H1 (cell line): ENCODE results near the gene QPCT. TPM values are rescaled to one million over a fixed set of nuclear protein-coding genes. Genes with fewer than 3 reads are reported as not detected.

ENCODE experiments used
- BACH1 ChIP-seq: IDR thresholded peaks from 2 replicates; pipeline ENCODE4 v1.6.1; 2012; ENCODE audit warnings: low read length, improper control_type of control experiment
- BCL11A ChIP-seq, 2 experiments: IDR thresholded peaks; one replicate each; pipeline ENCODE4 v1.6.1; 2011; ENCODE audit warnings: low read depth in 2 of 2, low read length in 2 of 2, mild to moderate bottlenecking in 2 of 2
- BRCA1 ChIP-seq: IDR thresholded peaks from 2 replicates; pipeline ENCODE4 v1.6.1; 2012; ENCODE audit warnings: low read depth, low read length, improper control_type of control experiment
- CHD2 ChIP-seq: IDR thresholded peaks from 2 replicates; pipeline ENCODE4 v1.6.1; 2012; ENCODE audit warnings: low read length, improper control_type of control experiment
- CTBP2 ChIP-seq: IDR thresholded peaks from 2 replicates; pipeline ENCODE4 v1.7.0; 2011; ENCODE audit warnings: borderline replicate concordance, mild to moderate bottlenecking, moderate library complexity, mixed read lengths, low read length; ENCODE audit not compliant: insufficient read depth, insufficient read length
- GTF2F1 ChIP-seq: IDR thresholded peaks from 2 replicates; pipeline ENCODE4 v1.6.1; 2012; ENCODE audit warnings: low read depth, low read length, improper control_type of control experiment, borderline replicate concordance
- HDAC2 ChIP-seq, 2 experiments: fragments of 300-600 bp in 1 of 2; sonication (generic) in 1 of 2; IDR thresholded peaks; 2 replicates each; pipeline ENCODE4 v1.6.1; 2011 to 2012; ENCODE audit warnings: low read depth in 2 of 2, low read length in 2 of 2, mild to moderate bottlenecking in 2 of 2, moderate library complexity in 2 of 2, borderline replicate concordance in 1 of 2, inconsistent platforms in 1 of 2
- HDAC6 ChIP-seq: IDR thresholded peaks from one replicate; pipeline ENCODE4 v1.7.1; 2012; ENCODE audit warnings: low read depth, mild to moderate bottlenecking, inconsistent platforms, low read length, moderate library complexity
- JUN ChIP-seq: IDR thresholded peaks from 2 replicates; pipeline ENCODE4 v1.6.1; 2011; ENCODE audit warnings: low read depth, mild to moderate bottlenecking, improper control_type of control experiment, low read length
- KDM1A ChIP-seq: fragments of 200-600, 300-600 bp; sonication (generic); IDR thresholded peaks from 2 replicates; pipeline ENCODE4 v1.7.1; 2016; ENCODE audit warnings: mild to moderate bottlenecking, low read length, borderline replicate concordance
- KDM4A ChIP-seq: IDR thresholded peaks from one replicate; pipeline ENCODE4 v1.7.1; 2012; ENCODE audit warnings: low read depth, mild to moderate bottlenecking, moderate library complexity, low read length, inconsistent platforms; ENCODE audit not compliant: severe bottlenecking
- NANOG ChIP-seq: IDR thresholded peaks from 2 replicates; pipeline ENCODE4 v1.6.1; 2011; ENCODE audit warnings: low read length, low read depth, mild to moderate bottlenecking, inconsistent platforms; ENCODE audit not compliant: insufficient read depth, poor library complexity, severe bottlenecking
- POLR2A ChIP-seq, 2 experiments: IDR thresholded peaks; 1 replicate in 1 of 2; 2 replicates in 1 of 2; pipeline ENCODE4 v1.6.1; 2011; ENCODE audit warnings: low read depth in 2 of 2, low read length in 2 of 2, mild to moderate bottlenecking in 2 of 2; ENCODE audit errors: control extremely low read depth in 1 of 2
- POLR2AphosphoS5 ChIP-seq: IDR thresholded peaks from 2 replicates; pipeline ENCODE4 v1.6.1; 2011; ENCODE audit warnings: low read depth, low read length
- RAD21 ChIP-seq, 2 experiments: IDR thresholded peaks in 1 of 2; conservative IDR thresholded peaks in 1 of 2; 2 replicates each; pipeline ENCODE4 v1.6.1; 2011; ENCODE audit warnings: low read depth in 2 of 2, low read length in 2 of 2, improper control_type of control experiment in 1 of 2, inconsistent platforms in 1 of 2, mild to moderate bottlenecking in 1 of 2, moderate library complexity in 1 of 2
- RFX5 ChIP-seq: IDR thresholded peaks from 2 replicates; pipeline ENCODE4 v1.6.1; 2011; ENCODE audit warnings: low read depth, low read length, improper control_type of control experiment, borderline replicate concordance
- SAP30 ChIP-seq: fragments of 300-600 bp; sonication (generic); IDR thresholded peaks from 2 replicates; pipeline ENCODE4 v1.7.1; 2012; ENCODE audit warnings: low read length, moderate library complexity, mild to moderate bottlenecking, inconsistent platforms; ENCODE audit not compliant: insufficient read depth, insufficient replicate concordance
- SIN3A ChIP-seq, 2 experiments: IDR thresholded peaks in 1 of 2; conservative IDR thresholded peaks in 1 of 2; 2 replicates each; pipeline ENCODE4 v1.6.1; 2011 to 2012; ENCODE audit warnings: low read length in 2 of 2, improper control_type of control experiment in 1 of 2, low read depth in 1 of 2, mild to moderate bottlenecking in 1 of 2
- SP1 ChIP-seq: IDR thresholded peaks from 2 replicates; pipeline ENCODE4 v1.6.1; 2011; ENCODE audit warnings: low read depth, low read length
- SUZ12 ChIP-seq: fragments of 200-600 bp; sonication (generic); IDR thresholded peaks from 2 replicates; pipeline ENCODE4 v1.6.1; 2012; ENCODE audit warnings: mild to moderate bottlenecking, inconsistent platforms, low read length, moderate library complexity, mixed read lengths
- TAF1 ChIP-seq: IDR thresholded peaks from 2 replicates; pipeline ENCODE4 v1.6.1; 2011; ENCODE audit warnings: mild to moderate bottlenecking, low read depth, low read length
- TBP ChIP-seq: IDR thresholded peaks from 2 replicates; pipeline ENCODE4 v1.6.1; 2011; ENCODE audit warnings: low read depth, low read length, improper control_type of control experiment
- YY1 ChIP-seq: IDR thresholded peaks from 2 replicates; pipeline ENCODE4 v1.6.1; 2011; ENCODE audit warnings: low read depth, mild to moderate bottlenecking, low read length
- polyA plus RNA-seq, 7 experiments: library from polyadenylated mRNA; depleted of rRNA in 3 of 7; stranded (reverse) in 5 of 7; unstranded in 2 of 7; fragments of >200 nt in 5 of 7; fragments of 200-250 nt in 2 of 7; gene quantifications; 1 replicate in 5 of 7; 2 replicates in 1 of 7; 4 replicates in 1 of 7; pipeline versions ENCODE4 v1.2.1 to v1.2.3, GENCODE V29; 2011 to 2013; ENCODE audit warnings: missing spikeins in 2 of 7, mixed read lengths in 2 of 7
- total RNA-seq: library from RNA; stranded (reverse); fragmentation: NEBNext Ultra II Directional; extraction: Animal tissue kit (Norgen Biotek cat#: 25700); gene quantifications from 2 replicates; pipeline ENCODE4 v1.2.1, GENCODE V29; 2021
- TF ChIP-seq, protein P1 (sequence below): IDR thresholded peaks from 2 replicates; pipeline ENCODE4 v1.6.1; 2011; ENCODE audit warnings: low read length, improper control_type of control experiment
- TF ChIP-seq, protein P2 (sequence below): IDR thresholded peaks from 2 replicates; pipeline ENCODE4 v1.6.1; 2012; ENCODE audit warnings: inconsistent platforms

QPCT gene
- total and polyA plus RNA-seq, 2 of the 8 experiments (the other 6 are each of a cell fraction or from before 2014, with no cell fraction given), result 4.0 to 4.3 TPM

DNA sequence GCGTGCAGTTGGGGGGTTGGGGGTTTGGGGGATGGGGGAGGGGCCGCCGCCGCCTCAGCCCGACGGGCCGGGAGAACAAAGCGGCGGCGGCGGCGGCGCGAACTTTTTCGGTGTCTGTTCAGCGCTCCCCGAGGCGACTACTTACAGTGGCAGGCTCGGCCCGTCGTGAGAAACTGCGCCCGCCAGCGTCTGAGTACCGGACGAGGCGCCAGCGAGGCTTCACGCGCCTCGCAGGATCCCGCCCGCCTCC lies 20.0 kb upstream of the QPCT start (continued):
- TF ChIP-seq KDM1A (no peak), NANOG (no peak), SUZ12 (no peak), CTBP2 (no peak), POLR2A (IDR thresholded peaks at IDR 0.05; ENCODE audit: control extremely low read depth in 1 of 2, low read depth in 2 of 2, low read length in 2 of 2) (peak; percentile 59 to 60), JUN (no peak), KDM4A (no peak), HDAC6 (no peak), TAF1 (peak; percentile 43; the same call in 1 of the 2 replicates), RFX5 (no peak), BCL11A (IDR thresholded peaks at IDR 0.05; ENCODE audit: low read depth in 2 of 2, low read length in 2 of 2) (no peak), GTF2F1 (no peak), YY1 (no peak), TBP (0 out of 2 replicates have a peak, but pooled peaks have one; percentile 7), RAD21 (IDR thresholded peaks at IDR 0.05 in 1 of 2, conservative IDR thresholded peaks at IDR 0.05 in 1 of 2; ENCODE audit: low read depth in 2 of 2, low read length in 2 of 2) (no peak), BACH1 (no peak), POLR2AphosphoS5 (peak; percentile 69; the same call in 1 of the 2 replicates), BRCA1 (no peak), CHD2 (no peak), HDAC2 (IDR thresholded peaks at IDR 0.05; ENCODE audit: borderline replicate concordance in 1 of 2, low read depth in 2 of 2, low read length in 2 of 2) (no peak), SIN3A (conservative IDR thresholded peaks at IDR 0.05 in 1 of 2, IDR thresholded peaks at IDR 0.05 in 1 of 2; ENCODE audit: low read depth in 1 of 2, low read length in 2 of 2) (no peak), SAP30 (no peak), SP1 (no peak)
- TF ChIP-seq, protein P1, sequence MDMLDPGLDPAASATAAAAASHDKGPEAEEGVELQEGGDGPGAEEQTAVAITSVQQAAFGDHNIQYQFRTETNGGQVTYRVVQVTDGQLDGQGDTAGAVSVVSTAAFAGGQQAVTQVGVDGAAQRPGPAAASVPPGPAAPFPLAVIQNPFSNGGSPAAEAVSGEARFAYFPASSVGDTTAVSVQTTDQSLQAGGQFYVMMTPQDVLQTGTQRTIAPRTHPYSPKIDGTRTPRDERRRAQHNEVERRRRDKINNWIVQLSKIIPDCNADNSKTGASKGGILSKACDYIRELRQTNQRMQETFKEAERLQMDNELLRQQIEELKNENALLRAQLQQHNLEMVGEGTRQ, result no peak
- TF ChIP-seq, protein P2, sequence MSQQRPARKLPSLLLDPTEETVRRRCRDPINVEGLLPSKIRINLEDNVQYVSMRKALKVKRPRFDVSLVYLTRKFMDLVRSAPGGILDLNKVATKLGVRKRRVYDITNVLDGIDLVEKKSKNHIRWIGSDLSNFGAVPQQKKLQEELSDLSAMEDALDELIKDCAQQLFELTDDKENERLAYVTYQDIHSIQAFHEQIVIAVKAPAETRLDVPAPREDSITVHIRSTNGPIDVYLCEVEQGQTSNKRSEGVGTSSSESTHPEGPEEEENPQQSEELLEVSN, result peak; percentile 57; the same call in 1 of the 2 replicates
